GM19328 (cell line): ENCODE results near the gene ACTL10.

Experiments used
- ATAC-seq: cut with Tn5 transposase; IDR thresholded peaks from one replicate; pipeline ENCODE4 v1.9.1; 2021; ENCODE audit warnings: mild to moderate bottlenecking, moderate library complexity; ENCODE audit not compliant: unreplicated experiment

Gene ACTL10

DNA sequence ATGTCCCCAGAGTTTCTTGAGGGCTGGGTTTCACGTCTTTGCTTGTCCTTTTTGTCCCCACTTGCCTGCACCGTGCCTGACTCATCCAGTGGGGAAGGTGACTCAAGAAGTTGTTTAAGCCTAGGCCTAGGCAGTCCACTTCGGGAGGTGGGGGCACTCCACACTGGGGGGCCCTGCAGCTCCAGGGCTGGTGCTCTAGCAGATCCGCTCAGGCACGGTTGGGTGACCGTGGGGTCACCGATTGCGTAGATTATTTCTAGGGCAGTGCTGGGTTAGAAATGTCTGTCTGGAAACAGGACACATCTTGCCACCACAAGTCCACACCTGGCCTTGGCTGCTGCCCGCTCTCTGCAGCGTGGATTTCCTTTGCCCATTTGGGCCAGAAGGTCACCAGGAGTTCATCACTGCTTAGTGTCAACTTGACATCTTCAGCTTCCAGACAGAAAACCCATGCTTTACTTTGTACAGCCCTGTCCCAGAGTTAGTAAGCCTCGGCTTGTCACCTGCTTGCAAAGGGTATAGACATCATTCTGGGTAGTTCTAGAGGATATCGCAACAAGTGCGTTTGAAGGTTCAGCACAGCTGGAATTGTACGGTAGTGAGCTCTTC lies 18.2 kb upstream of the ACTL10 start:
- ATAC-seq = no peak

DNA sequence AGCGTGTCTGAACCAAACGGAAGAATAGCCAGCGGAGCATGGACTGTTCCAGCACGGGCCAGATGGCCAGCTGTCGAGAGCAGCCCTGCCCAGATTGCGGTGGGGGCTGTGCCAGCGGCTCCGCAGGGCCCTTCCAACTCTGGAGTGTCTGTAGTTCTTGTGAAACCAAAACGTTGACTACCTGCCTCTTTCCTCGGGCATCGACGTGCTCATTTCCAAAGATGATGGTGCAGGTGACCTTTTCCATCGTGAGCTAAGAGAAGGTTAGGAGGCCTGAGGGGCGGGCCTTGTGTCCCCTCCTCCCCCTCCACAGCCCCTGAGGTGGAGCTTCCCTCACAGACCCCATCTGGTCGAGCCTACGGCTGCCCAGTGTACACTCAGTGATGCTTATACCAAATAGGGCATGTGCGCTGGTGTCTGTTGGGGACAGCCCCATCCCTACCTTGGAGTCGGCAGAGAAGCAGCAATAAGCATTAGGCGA lies 17.5 kb upstream of the ACTL10 start:
- no peak for ATAC-seq

DNA sequence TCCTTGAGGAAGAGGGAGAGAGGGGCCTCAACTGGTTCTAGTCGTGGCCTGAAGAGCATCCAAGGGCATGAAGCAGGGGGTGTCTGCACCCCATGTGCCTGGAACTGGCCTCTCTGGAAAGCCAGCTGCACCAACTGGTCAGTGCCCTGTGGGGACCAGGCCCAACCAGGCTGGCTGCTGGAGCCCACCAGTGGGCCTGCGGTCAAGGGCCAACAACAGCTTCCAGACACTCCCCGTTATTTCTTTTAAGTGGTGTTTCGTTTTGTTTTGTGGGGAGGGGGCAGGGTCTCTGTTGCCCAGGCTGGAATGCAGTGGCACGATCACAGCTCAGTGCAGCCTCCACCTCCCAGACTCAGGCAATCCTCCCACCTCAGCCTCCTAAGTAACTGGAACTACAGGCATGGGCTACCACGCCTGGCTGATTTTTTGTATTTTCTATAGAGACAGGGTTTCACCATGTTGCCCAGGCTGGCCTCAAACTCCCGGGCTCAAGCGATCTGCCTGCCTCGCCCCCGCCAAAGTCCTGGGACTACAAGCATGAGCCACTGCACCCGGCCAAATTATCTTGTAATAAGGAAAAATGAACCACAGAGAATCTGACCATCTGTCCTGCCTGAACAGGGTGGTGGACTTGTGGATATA lies 16.5 kb upstream of the ACTL10 start:
- ATAC-seq = no peak

DNA sequence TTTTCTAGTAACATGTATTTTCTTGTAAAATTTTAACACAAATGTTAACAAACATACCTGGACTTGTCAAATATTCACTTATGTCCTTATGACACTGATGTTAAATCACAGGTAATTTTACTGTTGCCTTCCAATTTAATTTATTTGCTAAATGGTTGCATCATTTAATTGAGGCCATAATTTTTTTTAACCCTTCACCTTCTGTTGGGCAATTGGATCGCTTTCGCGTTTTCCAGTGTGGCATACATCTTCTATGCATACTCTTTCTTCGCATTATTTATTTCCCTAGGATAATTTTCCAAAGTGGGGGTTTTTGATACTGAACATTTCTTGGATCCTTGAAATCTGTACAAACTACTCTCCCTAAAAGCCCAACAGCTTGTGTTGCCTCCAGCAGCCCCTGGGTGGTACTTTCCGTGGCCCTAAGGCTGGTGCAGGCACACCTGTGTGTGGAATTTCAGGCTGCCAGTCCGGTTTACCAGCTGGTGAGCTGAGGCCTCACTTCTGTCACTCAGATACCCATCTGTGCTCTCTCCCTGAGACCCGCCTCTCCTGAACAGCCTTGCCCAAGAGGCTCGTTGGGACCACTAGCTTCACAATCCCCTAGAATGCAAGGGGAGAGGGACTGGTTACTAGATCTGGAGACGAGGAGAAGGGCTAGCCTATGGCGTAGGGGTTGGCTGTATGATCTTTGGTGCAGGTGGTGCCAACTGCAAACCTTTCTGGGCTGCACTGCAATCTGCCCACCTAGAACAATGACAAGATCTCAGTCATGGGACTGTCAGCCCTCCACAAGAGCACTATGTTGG lies 15.8 kb upstream of the ACTL10 start:
- ATAC-seq = no peak

DNA sequence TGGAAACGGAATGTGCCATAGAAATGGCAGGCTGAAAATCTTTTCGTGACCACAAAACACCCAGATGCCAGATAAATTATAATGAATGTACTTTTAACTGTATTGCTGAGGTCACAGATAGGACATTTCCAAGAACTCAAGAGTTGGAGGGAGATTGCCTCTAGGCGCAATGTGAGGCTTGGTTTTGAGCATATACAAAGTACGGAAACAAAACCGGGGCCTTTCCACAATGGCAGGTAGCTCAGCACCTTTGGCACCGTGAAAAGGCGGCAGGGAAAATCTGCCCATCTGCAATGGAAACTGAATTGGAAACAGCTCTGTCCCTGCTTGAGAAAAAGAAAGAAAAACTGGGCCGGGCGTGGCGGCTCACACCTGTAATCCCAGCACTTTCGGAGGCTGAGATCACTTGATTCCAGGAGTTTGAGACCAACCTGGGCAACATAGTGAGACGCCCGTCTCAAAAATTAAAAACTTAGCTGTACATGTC lies 15.1 kb upstream of the ACTL10 start:
- no peak for ATAC-seq

DNA sequence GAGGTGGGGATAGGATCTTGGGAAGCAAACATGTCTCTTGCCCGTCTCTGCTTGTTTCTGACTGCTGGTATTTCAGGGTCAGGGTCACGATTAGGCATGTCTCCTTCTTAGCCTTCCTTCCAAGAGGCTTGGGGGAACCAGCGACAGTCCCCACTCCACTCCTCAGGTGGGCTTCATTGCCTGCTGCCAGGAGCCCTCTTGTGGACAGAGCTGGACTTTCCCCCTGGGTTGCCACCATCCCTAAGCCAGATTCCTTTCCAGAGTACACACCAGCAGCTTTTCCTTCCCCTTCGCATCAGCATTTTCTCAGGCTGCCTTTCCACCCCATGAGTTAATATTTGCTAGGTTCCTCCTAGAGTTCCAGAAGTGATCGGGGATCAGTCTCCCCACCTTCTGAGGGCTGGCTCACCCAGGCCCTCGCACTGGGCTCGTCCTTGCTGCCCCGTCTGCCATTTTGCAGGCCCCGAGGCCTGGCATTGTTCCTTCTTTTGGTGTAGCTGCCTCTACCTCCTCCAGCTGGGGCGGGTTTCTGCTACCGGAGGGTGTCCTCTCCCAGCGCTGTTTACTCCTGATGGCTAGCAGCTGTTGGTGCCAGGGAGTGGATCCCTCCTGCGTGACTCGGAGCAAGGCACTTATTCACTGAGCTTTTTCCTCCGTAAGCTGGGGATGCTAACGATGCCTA lies 13.4 kb upstream of the ACTL10 start:
- no peak for ATAC-seq

DNA sequence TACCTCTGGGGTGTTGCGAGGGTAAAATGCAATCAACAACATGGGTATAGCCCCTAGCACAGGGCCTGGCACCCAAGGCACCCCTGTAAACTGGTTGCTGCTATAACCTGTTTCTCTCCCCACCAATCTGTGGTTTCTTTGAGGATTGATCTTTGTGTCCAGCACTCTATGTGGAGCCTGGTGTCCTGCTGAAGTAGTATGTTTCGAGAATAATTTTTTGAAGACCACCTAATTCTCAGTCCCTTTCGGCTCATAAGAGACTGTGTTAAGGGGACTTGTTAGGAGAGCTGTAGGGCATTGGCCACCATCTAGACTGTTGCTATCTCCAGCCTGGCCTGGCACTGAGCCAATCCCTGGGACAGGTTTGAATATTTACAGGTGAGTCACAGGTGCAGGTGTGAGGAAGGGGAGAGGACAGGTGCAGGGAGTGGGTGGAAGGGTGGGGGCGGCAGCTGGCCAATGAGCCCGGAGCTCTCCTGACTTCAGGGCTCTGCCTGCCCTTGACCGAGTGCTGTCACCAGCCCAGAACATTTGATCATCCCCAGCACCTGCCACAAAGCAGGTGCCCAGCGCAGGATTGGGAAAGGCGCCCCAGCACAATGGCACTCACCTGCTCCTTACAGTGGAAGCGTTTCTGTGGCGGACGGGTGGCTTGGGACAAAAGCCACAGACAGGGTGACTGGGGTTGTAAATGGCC lies 12.7 kb upstream of the ACTL10 start:
- no peak for ATAC-seq

DNA sequence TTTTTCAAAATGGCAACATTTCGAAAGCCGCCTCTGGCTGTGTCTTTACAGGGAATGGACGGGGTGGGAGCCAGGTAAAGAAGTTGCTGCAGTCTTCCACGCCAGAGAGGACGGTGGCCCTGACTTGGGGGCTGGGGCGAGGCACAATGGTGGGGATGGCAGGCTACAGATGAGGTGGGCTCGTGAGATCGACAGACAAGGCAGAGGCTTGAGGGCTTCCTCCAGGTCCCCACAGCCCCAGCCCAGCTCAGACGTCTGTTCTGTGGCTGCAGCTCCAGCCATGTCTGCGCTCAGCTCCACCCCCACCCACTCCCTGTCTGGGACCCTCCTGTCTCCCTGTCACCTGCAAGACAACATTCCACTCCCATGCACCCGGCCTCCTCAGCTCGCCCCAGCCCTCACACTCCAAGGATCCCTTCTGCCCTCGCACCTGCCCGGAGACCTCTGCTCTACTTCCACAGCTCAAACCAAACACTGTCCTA lies 12.0 kb upstream of the ACTL10 start:
- ATAC-seq = no peak

DNA sequence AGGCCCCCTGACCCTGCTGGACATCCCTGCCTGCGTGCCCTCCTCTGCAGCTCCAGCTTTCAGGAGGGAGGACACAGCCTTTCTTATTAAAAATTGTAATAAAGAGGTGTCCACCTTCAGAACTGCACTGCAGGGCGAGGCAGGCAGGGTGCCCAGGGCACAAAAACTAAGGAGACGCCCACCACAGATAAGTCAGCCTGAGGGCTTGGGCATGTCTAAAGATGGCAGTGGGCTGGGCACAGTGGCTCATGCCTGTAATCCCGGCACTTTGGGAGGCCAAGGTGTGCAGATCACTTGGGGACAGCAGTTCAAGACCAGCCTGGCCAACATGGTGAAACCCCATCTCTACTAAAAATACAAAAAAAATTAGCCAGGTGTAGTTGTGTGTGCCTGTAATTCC lies 11.6 kb upstream of the ACTL10 start:
- ATAC-seq = no peak

DNA sequence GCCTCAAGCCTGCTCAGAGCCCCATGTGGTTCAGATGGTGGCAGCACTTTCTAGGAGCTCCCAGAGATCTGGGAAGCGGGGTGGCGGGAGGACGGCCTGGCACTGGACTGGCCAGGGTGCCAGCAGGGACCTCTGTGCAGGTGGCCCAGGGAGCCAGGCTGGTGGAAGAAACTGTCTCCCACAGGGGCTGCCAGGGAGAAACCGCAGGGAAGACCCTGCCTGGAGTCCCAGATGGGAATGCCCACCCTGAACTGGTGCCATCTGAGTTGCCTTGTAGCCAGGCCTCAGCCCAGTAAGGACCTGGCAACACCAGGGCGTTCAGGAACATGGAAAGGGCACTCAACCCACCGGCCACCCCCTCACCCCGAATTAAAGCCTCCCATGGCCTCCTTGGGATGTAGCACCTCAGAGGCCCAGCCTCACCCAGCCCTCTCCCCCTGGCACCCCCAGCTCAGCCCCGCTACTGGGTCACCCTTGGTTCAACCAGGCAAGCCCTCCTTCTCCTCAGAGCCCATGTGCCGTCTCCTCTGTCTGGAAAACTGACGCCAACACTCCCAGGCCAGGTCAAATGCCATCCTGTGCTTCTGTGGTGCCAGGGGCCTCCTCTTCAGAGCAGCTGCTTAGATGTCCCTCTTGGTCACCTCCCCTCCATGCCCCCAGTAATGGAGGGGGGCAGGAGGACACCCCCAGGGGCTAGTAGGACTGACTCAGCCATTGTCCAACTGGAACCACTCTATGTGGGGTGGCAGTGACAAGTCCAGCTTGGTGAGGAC lies 10.5 kb upstream of the ACTL10 start:
- no peak for ATAC-seq

DNA sequence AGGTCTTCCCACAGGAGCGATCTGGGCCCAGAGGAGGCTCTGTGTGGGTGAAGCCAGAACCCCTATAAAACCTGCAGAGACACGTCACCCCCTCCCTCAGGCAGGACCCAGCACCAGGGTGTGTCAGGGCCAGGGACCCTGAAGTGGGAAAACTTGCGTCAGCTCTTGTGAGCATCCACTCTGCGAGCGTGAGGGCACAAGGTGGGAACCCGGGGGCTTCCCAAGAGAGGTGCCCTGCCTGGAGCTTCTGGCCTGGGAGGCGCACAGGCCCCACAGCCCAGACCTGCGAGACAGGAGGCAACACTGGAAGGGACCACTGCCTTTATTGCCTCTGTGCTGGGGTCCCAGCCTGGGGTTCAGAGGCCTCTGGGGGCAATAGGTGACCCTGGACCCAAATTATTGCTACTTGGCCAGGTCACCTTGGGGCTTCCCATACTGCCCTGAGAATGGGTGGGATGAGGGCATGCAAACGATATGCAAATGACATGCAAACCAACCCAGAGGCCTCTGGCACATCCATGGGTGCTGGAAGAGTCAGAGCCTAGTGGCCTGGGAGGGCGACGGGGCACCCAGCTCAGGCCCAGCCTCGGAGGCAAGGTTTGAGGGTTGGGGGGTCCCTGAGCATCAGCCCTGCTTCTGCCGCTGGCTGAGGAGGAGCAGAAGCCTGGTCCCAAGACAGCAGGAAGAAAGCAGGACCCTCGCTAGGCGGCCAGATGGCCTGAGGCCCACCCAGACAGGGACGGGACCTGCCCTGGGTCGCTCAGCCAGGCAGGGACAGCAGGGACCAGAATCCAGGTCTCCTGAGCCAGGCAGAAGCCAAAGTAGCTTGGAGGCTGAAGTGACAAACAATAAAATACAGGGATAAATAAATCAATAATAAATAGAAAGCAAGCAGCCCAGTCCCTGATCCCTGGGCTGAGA lies 9.7 kb upstream of the ACTL10 start:
- no peak for ATAC-seq

DNA sequence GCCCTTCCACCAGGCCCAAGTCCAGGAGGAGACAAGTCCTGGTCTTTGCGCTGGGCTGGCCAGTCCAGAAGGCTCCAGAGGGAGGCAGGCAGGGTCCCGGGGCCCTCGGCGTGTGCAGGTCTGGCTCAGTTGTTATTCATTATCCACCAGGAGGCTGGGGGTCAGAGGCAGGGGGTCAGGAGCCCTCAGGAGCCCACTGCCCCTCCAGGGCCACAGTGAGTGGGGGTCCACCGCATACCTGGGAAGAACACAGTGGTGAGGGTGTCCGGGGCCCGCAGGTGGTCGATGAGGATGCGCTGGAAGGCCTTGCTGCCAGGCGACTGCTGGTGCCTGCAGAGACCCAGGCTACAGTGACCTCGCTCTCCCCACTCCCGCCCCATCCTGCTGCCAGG lies 9.0 kb upstream of the ACTL10 start:
- no peak for ATAC-seq

DNA sequence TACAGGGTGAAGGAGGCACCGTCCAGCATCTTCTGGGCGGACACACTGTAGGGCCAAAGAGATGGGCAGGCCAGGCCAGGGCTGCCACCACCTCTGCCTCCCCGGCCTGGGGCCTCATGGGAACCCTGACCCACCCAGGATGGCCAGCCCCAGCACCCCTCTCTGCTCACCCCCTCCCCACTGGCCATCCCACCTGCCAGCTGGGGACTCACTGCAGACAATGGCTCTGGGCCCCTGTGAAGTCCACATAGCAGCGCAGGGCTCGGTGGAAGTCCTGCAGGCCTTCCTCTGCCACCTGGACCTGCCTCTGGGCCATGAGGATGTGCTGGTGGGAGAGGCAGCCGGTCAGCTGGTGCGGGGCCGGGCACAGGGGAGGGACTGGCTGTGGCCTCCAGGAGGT lies 8.2 kb upstream of the ACTL10 start:
- no peak for ATAC-seq

DNA sequence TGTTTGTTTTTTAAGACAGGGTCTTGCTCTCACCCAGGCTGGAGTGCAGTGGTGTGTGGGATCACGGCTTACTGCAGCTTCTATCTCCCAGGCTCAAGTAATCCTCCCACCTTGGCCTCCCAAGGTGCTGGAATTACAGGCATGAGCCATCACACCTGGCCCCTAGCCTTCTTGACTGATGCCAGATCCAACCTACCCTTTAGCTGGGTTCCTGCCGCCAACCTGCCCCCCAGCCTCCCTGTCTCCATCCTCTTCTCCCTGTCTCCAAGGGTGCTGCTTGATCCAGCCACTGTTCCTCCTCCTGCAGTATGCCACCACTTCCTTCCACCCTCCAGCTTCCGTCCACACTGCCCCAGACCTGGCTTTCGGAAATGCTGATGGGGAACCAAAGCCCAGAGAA lies 7.8 kb upstream of the ACTL10 start:
- no peak for ATAC-seq

DNA sequence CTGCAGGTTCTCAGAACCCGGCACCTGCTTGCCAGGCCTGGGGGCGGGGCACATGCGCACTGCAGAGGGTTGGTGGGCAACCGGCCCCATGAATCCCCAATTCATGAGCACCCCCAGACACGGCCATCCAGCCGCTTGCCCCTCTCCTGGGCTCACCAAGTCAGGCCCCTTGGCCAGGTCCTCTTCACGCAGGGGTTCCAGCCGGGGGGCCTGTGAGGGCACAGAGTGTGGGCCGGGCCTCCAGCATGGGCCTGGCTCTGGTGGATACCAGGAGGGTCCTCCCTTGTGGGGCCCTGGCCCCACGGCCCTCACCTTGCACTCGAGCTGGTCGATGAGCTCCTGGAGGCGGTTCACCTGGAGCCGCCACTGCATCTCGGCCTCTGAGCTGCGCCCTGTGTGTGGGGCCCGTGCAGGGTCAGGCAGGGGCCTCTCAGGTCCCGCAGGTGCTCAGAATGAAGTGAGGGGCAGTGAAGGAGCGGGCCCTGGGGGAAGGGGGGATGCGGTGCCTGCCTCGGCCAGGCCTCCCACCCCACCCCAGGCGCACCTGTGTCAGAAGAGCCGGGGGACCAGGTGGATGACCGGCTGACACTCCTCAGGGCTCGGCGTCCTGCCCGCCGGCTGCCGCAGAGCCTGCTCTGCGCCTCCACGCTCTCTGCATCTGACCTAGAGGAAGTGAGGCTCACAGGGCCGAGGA lies 7.3 kb upstream of the ACTL10 start:
- ATAC-seq = no peak

DNA sequence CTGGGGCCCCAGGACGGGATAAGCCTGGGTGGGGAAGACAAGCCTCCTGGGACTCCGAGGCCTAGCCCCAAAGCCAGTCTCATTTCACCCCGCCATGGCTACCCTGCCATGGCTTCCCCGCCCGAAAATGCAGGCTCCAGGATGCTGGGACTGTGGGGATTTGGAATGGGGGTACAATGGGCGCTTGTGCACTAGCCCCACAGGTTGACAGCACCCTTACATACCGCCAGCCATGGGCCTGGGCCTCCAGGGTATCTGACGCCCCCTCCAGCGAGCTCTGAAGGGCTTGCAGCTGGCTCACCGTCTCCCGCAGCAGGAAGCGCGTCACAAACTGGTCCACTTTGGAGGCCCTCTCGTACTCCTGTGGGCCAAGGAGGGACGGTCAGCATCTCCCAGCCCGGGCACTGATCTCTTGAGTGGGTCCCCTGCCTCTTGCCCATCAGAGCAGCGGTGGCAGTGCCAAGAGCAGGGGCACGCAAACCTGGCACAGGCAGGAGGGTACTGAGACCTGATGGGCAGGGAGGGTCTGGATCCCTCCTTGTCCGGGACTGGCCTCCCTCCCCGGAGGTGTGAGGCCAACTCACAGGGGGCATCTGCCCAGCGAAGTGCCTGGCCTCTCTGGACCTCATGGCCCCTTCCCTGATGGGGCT lies 6.6 kb upstream of the ACTL10 start:
- ATAC-seq = no peak

DNA sequence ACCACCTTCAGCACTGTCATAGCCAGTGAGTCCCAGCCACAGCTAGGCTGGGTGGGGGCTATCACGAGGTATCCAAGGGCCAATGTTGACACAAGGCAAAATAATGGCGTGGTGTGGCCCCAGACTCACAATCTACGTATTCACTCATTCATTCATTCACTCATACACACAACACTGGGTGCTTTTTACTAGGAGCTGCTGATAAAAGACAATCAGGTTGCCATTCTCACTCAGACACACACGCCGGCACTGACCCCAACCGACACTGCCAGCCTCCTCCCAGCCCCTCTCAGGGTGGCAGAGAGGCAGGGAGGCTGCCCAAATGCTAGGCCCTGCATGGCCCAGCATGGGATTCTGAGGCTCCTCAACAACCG lies 6.1 kb upstream of the ACTL10 start:
- ATAC-seq = no peak

DNA sequence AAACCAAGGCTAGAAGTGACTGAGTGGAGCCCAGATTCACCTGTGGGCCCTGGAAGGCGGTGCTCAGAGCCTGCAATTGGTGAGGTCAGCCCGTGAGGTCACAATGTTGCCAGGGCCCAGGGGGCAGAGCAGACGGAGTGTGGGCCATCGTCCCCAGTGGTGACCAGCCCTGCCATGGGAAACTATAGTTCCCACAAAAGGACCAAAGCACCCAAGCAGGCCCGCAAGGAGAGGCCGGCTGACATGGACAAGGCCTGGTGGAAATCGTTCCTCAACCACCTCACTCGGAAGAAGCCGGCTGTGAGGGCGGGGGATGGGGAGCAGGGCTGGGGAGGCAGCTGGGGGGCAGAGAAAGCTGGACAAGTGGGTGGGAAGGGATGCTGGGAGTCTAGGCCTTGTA lies 4.6 kb upstream of the ACTL10 start, which contains the start of gene C20orf144:
Gene C20orf144, plus strand, starts transcription at position 156 of the 400 bp plus-strand sequence. Its CDS starts 19 bp downstream, at position 175.
- ATAC-seq = no peak
